ENCODE data around the gene TFB2M. TPM values are rescaled to one million over a fixed set of nuclear protein-coding genes. Genes with fewer than 3 reads are reported as not detected.

TFB2M gene
- total and polyA plus RNA-seq, 9 donors, result 7.1 to 9.8 (median 9.0) TPM

DNA sequence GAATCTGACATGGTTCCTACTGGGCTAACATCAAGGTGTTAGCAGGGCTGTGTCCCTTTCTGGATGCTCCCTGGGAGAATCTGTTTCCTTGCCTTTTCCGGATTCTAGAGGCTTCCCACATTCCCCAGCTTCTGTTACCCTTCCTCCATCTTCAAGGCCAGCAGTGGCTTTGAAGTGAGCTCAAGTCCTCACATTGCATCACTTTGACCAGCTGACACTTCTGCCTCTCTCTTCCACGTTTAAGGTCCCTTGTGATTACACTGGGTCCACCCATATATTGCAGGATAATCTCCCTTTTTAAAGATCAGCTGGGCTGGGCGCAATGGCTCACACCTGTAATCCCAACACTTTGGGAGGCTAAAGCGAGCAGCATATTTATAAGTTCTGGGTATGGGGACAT is 33.3 kb upstream of the TFB2M start:
- no peaks in the 10 kb centered on the region for H3K36me3 ChIP-seq
- no peak overlapping the region for H3K27ac ChIP-seq
- intact Hi-C loops (cut with DNase I), result no loop called here
- no peaks in the 10 kb centered on the region for H3K27me3 ChIP-seq
- TF ChIP-seq, protein P1, sequence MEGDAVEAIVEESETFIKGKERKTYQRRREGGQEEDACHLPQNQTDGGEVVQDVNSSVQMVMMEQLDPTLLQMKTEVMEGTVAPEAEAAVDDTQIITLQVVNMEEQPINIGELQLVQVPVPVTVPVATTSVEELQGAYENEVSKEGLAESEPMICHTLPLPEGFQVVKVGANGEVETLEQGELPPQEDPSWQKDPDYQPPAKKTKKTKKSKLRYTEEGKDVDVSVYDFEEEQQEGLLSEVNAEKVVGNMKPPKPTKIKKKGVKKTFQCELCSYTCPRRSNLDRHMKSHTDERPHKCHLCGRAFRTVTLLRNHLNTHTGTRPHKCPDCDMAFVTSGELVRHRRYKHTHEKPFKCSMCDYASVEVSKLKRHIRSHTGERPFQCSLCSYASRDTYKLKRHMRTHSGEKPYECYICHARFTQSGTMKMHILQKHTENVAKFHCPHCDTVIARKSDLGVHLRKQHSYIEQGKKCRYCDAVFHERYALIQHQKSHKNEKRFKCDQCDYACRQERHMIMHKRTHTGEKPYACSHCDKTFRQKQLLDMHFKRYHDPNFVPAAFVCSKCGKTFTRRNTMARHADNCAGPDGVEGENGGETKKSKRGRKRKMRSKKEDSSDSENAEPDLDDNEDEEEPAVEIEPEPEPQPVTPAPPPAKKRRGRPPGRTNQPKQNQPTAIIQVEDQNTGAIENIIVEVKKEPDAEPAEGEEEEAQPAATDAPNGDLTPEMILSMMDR (IDR thresholded peaks at IDR 0.05), result no peak
- TF ChIP-seq POLR2A (IDR thresholded peaks at IDR 0.05) (no peak), EP300 (IDR thresholded peaks at IDR 0.05) (no peak)
- no peaks in the 10 kb centered on the region for H3K9me3 ChIP-seq
- 61 to 71% (median 61%) methylated on average over 4 of the region's 4 CpGs for WGBS, 3 donors
- no peak overlapping the region for H3K4me3 ChIP-seq
- peaks cover 3% of the 10 kb centered on the region for H3K4me1 ChIP-seq (ENCODE audit: insufficient read depth)
- no peak for DNase-seq

DNA sequence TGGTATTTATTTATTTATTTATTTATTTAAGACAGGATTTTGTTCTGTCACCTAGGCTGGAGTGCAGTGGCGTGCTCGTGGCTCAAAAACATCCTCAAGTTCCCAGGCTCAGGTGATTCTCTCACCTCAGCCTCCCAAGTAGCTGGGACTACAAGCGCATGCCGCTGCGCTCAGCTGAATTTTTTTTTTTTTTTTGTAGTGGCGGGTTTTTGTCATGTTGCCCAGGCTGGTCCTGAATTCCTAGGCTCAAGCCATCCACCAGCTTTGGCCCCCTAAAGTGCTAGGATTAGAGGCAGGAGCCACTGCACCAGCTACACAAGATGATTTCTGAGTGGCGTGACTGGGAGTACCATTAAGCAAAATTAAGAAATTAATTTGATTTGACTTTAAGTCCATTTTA is 31.9 kb upstream of the TFB2M start:
- Histone ChIP-seq H3K27me3 (no peaks in the 10 kb centered on the region), H3K27ac (no peak overlapping the region), H3K9me3 (no peaks in the 10 kb centered on the region), H3K4me1 (ENCODE audit: insufficient read depth) (peaks cover 3% of the 10 kb centered on the region), H3K4me3 (no peak overlapping the region), H3K36me3 (no peaks in the 10 kb centered on the region)
- 96% methylated on average over 7 of the region's 7 CpGs for WGBS, 3 donors
- intact Hi-C loops (cut with DNase I), result no loop called here
- DNase-seq, result no peak
- TF ChIP-seq EP300 (IDR thresholded peaks at IDR 0.05) (no peak), POLR2A (IDR thresholded peaks at IDR 0.05) (no peak)
- TF ChIP-seq, protein P1 (IDR thresholded peaks at IDR 0.05), result no peak

- H3K27me3 ChIP-seq, result no peaks in the 10 kb centered on the region
- H3K9me3 ChIP-seq, result no peaks in the 10 kb centered on the region
- intact Hi-C loops (cut with DNase I), result no loop called here
- peak in 1 of 5 donors; percentile 41 for DNase-seq
- H3K4me3 ChIP-seq, result no peak overlapping the region
- TF ChIP-seq, protein P1 (IDR thresholded peaks at IDR 0.05), result no peak
- TF ChIP-seq POLR2A (IDR thresholded peaks at IDR 0.05), result no peak
- H3K27ac ChIP-seq, result no peak overlapping the region
- no peaks in the 10 kb centered on the region for H3K36me3 ChIP-seq
- H3K4me1 ChIP-seq (ENCODE audit: insufficient read depth), result peaks cover 3% of the 10 kb centered on the region
- 64 to 83% (median 68%) methylated on average over 5 of the region's 5 CpGs for WGBS, 3 donors
Measured at GRCh38 chr1:246597340-246597739, 31.3 kb upstream of the TFB2M start.

DNA sequence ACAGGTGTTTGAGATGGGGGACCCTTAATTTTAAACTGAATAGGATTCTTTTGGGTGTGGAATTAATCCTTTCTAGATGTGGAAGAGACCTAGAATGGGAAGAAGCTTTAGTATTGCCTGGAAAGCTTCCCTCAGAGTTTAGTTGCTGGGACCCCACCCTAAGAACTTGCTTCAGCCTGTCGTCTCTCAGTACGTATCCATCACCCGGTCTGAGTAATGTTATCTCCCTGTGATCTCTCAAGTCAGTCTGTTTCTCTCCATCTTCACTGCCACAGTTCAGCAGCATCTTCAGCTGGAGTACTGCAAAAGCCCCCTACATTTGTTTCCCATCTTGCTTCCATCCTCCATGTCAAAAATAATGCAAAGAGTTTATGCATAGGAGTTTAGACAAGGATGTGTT is 29.1 kb upstream of the TFB2M start:
- 90 to 94% (median 93%) methylated on average over 3 of the region's 3 CpGs for WGBS, 3 donors
- TF ChIP-seq, protein P1 (IDR thresholded peaks at IDR 0.05), result no peak
- TF ChIP-seq EP300 (IDR thresholded peaks at IDR 0.05) (no peak), POLR2A (IDR thresholded peaks at IDR 0.05) (no peak)
- Histone ChIP-seq H3K27me3 (no peaks in the 10 kb centered on the region), H3K4me3 (no peak overlapping the region), H3K9me3 (no peaks in the 10 kb centered on the region), H3K27ac (no peak overlapping the region), H3K4me1 (ENCODE audit: insufficient read depth) (peaks cover 3% of the 10 kb centered on the region), H3K36me3 (no peaks in the 10 kb centered on the region)
- intact Hi-C loops (cut with DNase I), result no loop called here
- no peak for DNase-seq

GRCh38 chr1:246592695-246593094 is 26.6 kb upstream of the TFB2M start:
- Histone ChIP-seq H3K4me1 (ENCODE audit: insufficient read depth) (peaks cover 3% of the 10 kb centered on the region), H3K27me3 (no peaks in the 10 kb centered on the region), H3K27ac (no peak overlapping the region), H3K36me3 (no peaks in the 10 kb centered on the region), H3K4me3 (no peak overlapping the region), H3K9me3 (no peaks in the 10 kb centered on the region)
- no peak for DNase-seq
- no peak for TF ChIP-seq EP300 (IDR thresholded peaks at IDR 0.05)
- TF ChIP-seq, protein P1 (IDR thresholded peaks at IDR 0.05), result no peak
- TF ChIP-seq POLR2A (IDR thresholded peaks at IDR 0.05), result no peak
- intact Hi-C loops (cut with DNase I), result no loop called here
